Activated naive CD8-positive, alpha-beta T cell treated with anti-CD3 and anti-CD28 coated beads for 36 hours (primary cell): ENCODE data around the gene TP63. TPM values are rescaled to one million over a fixed set of nuclear protein-coding genes. Genes with fewer than 3 reads are reported as not detected.

ENCODE experiments used
- DNase-seq: peaks from one replicate; pipeline ENCODE4 v3.0.0; 2021
- H3K27ac Mint-ChIP-seq: one replicate; pipeline ENCODE4 v1.8.0; 2022; ENCODE audit warnings: mild to moderate bottlenecking, moderate library complexity, mixed read lengths
- H3K27me3 Mint-ChIP-seq: one replicate; pipeline ENCODE4 v1.8.0; 2022; ENCODE audit warnings: mild to moderate bottlenecking, mixed read lengths
- H3K36me3 Mint-ChIP-seq: one replicate; pipeline ENCODE4 v1.8.0; 2021; ENCODE audit warnings: mild to moderate bottlenecking, mixed read lengths
- H3K4me1 Mint-ChIP-seq: one replicate; pipeline ENCODE4 v1.8.0; 2021; ENCODE audit warnings: mixed read lengths
- H3K4me3 Mint-ChIP-seq: one replicate; pipeline ENCODE4 v1.8.0; 2022; ENCODE audit warnings: mild to moderate bottlenecking, moderate library complexity, mixed read lengths
- H3K9me3 Mint-ChIP-seq: one replicate; pipeline ENCODE4 v1.8.0; 2022; ENCODE audit warnings: mixed read lengths
- total RNA-seq, 2 experiments: library from RNA; stranded (reverse); gene quantifications; one replicate each; pipeline ENCODE4 v1.2.3, GENCODE V29; 2021

Gene TP63
- total RNA-seq, 2 experiments from 2014 or later: not detected

DNA sequence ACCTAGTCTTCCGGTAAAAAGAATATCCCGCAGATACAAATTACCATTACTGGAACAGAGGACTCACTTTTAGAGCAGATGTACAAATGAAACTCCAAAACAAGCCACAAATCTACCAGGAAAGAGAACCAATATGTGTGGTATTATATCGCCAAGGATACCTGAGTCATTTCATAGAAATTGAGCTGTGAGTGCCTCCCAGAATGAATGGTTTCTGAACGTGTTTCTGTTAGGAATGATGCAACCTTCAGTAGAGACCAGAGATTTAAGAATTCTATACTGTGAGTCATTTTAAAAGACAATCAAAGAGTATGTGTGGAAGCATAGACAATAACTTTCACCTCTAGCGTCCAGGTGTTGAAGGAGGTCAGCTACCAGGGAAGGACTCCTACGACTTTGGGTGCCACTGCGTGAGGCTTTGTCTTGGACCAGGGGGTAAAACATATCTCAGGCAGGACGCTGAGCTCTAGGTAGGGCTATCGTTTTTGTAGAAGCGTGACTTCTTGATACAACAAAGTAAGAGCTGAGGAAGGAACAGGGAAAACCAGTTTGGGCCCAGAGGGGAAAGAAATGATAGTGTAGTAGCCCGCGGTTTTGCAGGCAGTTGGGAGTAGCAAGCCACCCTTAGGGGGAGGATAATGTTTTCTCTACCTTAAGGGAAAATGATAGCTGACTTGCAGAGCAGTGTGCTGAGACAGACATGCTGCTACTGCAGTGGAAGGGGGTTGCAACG is 210.4 kb downstream of the TP63 start:
- no peak overlapping the region for H3K4me3 Mint-ChIP-seq
- peaks cover 8% of the 10 kb centered on the region for H3K4me1 Mint-ChIP-seq
- no peaks in the 10 kb centered on the region for H3K9me3 Mint-ChIP-seq
- no peak for DNase-seq
- peak overlapping the region; percentile 52 for H3K27ac Mint-ChIP-seq
- H3K27me3 Mint-ChIP-seq: no peaks in the 10 kb centered on the region
- H3K36me3 Mint-ChIP-seq: no peaks in the 10 kb centered on the region

- no peak overlapping the region for H3K4me3 Mint-ChIP-seq
- H3K4me1 Mint-ChIP-seq: peaks cover 8% of the 10 kb centered on the region
- no peaks in the 10 kb centered on the region for H3K27me3 Mint-ChIP-seq
- no peaks in the 10 kb centered on the region for H3K36me3 Mint-ChIP-seq
- DNase-seq: no peak
- no peak overlapping the region for H3K27ac Mint-ChIP-seq
- no peaks in the 10 kb centered on the region for H3K9me3 Mint-ChIP-seq
Measured at GRCh38 chr3:189842681-189843602, 211.8 kb downstream of the TP63 start.

- no peaks in the 10 kb centered on the region for H3K36me3 Mint-ChIP-seq
- no peak overlapping the region for H3K27ac Mint-ChIP-seq
- H3K4me3 Mint-ChIP-seq: no peak overlapping the region
- H3K27me3 Mint-ChIP-seq: no peaks in the 10 kb centered on the region
- no peaks in the 10 kb centered on the region for H3K9me3 Mint-ChIP-seq
- peaks cover 4% of the 10 kb centered on the region for H3K4me1 Mint-ChIP-seq
- no peak for DNase-seq
Measured at GRCh38 chr3:189845069-189845468, 213.9 kb downstream of the TP63 start.

DNA sequence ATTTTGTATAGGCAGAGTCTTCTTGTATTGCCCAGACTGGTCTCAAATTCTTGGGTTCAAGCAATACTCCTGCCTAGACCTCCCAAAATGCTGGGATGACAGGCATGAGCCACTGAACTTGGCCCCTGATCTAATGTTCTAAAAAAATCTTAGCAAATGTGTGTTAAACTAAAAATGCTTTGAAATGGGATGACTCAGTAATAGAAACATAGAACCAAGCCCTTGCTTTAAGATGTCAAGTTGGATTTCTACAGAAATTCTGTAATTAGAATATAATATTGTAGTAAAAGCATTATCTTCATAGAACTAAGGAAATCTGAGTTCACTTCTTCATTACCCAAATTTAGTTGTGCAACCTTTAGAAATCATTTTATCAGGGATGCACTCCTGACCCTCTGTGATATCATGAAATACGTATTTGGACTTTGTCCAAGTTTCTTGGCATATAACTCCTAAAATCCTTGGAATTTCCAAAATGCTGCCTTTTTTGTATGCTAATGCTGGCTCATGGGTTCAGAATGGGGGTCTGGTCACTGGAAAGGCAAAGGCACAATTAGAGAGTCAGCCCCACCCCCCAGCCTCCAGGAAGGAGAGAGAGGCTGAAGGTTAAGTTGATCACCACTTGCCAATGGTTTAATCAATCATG is 217.3 kb downstream of the TP63 start:
- H3K27ac Mint-ChIP-seq: no peak overlapping the region
- no peaks in the 10 kb centered on the region for H3K4me1 Mint-ChIP-seq
- H3K36me3 Mint-ChIP-seq: no peaks in the 10 kb centered on the region
- DNase-seq: no peak
- no peaks in the 10 kb centered on the region for H3K27me3 Mint-ChIP-seq
- H3K4me3 Mint-ChIP-seq: no peak overlapping the region
- no peaks in the 10 kb centered on the region for H3K9me3 Mint-ChIP-seq

DNA sequence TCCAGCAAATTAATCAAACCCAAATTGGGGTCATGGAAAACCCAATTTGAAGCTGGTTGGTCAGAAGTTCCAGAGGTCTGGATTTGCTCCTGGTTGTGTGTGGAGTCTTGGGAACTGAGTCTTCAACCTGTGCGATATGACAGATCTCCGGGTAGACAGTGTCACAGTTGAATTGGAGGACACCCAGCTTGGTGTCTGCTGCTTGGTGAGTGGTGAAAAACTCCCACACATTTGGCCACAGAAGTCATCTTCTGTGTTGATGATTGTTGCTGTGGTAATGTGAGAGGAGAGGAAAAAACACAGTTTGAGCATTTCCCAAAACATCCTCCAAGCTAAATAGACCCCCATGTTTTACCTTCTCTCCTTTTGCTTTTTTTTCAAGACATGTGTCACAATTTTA is 218.1 kb downstream of the TP63 start:
- Mint-ChIP-seq H3K27ac (no peak overlapping the region), H3K27me3 (no peaks in the 10 kb centered on the region), H3K9me3 (no peaks in the 10 kb centered on the region), H3K4me3 (no peak overlapping the region), H3K36me3 (no peaks in the 10 kb centered on the region), H3K4me1 (no peaks in the 10 kb centered on the region)
- DNase-seq: no peak

DNA sequence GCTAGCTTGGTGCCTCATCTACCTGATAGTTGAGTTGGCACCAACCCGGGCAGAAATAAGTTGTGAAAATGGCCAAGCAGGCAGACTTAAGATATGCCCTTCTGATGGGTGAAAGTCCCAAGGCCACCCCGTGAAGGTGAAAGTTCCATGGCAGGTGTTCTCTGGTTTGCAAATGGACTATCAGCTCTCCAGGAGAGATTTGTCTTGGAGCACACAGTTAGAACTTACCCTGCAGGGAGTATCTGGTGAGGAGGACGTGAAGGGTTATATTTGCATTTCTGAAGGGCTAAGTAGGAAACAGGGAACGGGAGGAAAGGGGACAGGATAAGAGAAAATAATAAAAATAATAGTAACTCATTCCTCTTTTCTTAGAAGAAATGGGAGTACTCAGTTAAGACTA is 220.5 kb downstream of the TP63 start:
- Mint-ChIP-seq H3K4me1 (no peaks in the 10 kb centered on the region), H3K4me3 (no peak overlapping the region), H3K9me3 (no peaks in the 10 kb centered on the region), H3K36me3 (no peaks in the 10 kb centered on the region), H3K27ac (no peak overlapping the region), H3K27me3 (peaks cover 3% of the 10 kb centered on the region)
- DNase-seq: no peak

DNA sequence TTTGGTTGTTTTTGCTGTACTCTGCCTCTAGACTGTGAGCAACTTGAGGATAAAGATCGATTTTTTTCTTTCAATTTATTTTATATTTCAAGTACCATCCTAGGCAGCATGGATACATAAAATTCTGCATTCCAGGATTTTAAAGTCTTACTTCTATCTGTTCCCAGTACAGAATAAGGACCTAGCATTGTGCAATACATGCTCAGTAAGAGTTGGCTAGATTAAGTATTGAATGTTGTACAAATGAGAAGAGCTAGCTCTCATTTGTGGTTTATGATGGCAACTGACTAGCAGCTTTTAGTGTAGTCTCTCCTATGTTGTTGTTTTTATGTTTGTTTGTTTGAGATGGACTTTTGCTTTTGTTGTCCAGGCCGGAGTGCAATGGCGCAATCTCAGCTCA is 222.7 kb downstream of the TP63 start:
- no peak overlapping the region for H3K4me3 Mint-ChIP-seq
- no peaks in the 10 kb centered on the region for H3K36me3 Mint-ChIP-seq
- DNase-seq: no peak
- H3K9me3 Mint-ChIP-seq: no peaks in the 10 kb centered on the region
- peaks cover 3% of the 10 kb centered on the region for H3K27me3 Mint-ChIP-seq
- no peaks in the 10 kb centered on the region for H3K4me1 Mint-ChIP-seq
- H3K27ac Mint-ChIP-seq: no peak overlapping the region

DNA sequence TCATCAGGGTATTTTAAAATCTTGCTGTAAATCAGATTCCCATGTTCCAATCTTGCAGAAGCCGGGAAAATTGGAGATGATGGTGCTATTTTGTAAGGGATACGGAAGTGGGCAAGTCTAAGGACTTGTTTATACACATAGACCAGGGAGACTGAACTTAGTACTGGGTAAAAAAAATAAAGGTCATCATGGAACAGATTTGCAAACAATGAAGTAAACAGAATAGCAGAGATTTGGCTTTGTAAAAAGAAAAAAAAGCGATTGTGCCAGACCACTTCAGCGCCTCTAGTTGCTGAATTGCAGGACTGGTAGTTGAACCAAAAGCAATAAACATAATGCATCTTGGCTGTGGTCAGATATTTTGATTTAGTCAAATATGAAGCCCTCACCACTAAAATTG is 229.1 kb downstream of the TP63 start:
- H3K4me3 Mint-ChIP-seq: no peak overlapping the region
- no peak overlapping the region for H3K27ac Mint-ChIP-seq
- no peaks in the 10 kb centered on the region for H3K36me3 Mint-ChIP-seq
- no peaks in the 10 kb centered on the region for H3K9me3 Mint-ChIP-seq
- H3K27me3 Mint-ChIP-seq: peaks cover 3% of the 10 kb centered on the region
- DNase-seq: no peak
- no peaks in the 10 kb centered on the region for H3K4me1 Mint-ChIP-seq

DNA sequence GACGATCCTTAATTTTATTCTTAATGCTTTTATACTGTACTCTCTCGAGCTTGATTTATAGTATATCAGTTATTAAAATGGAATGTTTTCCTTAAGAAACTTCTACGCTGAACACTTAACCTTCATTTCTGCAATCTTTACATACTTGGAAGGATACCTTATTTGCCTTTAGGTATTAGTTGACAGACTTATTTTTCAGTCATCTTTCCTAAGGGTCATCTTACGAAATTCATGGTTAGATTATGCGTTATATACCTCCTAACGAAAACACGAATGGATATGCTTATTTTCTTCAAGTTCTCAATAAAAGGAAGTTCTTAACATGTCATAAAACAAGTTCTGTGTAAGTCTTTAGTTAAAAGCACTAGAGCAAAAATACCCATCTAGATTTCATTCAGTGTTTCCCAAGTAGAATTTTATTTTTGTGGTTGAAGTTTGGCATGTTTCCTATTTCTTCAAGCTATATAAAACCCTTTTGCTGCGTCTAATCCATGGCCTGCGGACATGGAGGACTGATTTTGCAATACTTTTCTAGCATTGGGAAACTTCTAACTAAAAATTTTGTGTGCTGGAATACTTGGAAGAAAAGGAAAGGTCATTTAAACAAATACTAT is 231.3 kb downstream of the TP63 start:
- Mint-ChIP-seq H3K4me1 (no peaks in the 10 kb centered on the region), H3K9me3 (no peaks in the 10 kb centered on the region), H3K27me3 (no peaks in the 10 kb centered on the region), H3K4me3 (no peak overlapping the region), H3K27ac (no peak overlapping the region), H3K36me3 (no peaks in the 10 kb centered on the region)
- DNase-seq: no peak

- no peak overlapping the region for H3K4me3 Mint-ChIP-seq
- H3K27me3 Mint-ChIP-seq: peaks cover 3% of the 10 kb centered on the region
- no peaks in the 10 kb centered on the region for H3K36me3 Mint-ChIP-seq
- no peak for DNase-seq
- H3K27ac Mint-ChIP-seq: no peak overlapping the region
- H3K4me1 Mint-ChIP-seq: no peaks in the 10 kb centered on the region
- no peaks in the 10 kb centered on the region for H3K9me3 Mint-ChIP-seq
Measured at GRCh38 chr3:189863031-189863430, 231.8 kb downstream of the TP63 start.

DNA sequence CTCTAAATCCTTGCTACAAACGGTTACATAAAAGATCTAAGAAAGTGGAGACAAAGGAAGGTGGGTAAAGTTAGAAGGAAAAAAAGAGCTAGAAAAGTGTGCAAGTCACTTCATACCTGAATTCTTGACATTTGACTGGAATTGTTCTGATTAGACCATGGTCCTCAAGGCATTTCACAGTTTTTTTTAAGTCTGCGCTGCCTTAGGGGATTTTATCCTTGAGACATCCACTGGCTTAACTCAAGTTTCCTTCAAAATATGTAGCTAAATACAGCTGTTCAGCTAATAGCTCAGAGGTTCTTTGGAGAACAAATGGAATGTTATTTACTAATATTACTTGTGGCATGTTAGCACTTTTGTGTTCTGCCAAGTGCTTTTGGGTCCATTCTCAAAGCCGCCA is 236.9 kb downstream of the TP63 start:
- no peak for DNase-seq

DNA sequence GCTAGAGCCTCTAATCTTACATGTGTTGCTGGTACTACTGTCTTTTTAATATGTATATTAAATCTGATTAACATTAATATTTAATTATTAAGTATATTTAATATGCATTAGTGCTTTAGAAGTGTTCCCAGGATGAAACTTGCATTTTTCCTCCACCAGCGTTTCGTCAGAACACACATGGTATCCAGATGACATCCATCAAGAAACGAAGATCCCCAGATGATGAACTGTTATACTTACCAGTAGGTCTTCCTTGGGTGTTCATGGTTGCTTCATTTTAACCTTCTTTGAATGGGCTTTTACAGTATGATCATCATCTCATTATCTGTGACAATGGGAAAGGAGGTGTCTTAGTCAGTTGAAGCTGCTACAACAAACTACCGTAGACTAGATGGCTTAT is 238.0 kb downstream of the TP63 start:
- H3K36me3 Mint-ChIP-seq: no peaks in the 10 kb centered on the region
- H3K9me3 Mint-ChIP-seq: no peaks in the 10 kb centered on the region
- no peak for DNase-seq
- H3K27me3 Mint-ChIP-seq: peaks cover 12% of the 10 kb centered on the region
- no peak overlapping the region for H3K27ac Mint-ChIP-seq
- H3K4me3 Mint-ChIP-seq: no peak overlapping the region
- no peaks in the 10 kb centered on the region for H3K4me1 Mint-ChIP-seq

More for the DNA sequence above, 236.9 kb downstream of the TP63 start:
- no peak overlapping the region for H3K4me3 Mint-ChIP-seq
- no peaks in the 10 kb centered on the region for H3K36me3 Mint-ChIP-seq
- peaks cover 12% of the 10 kb centered on the region for H3K27me3 Mint-ChIP-seq
- H3K4me1 Mint-ChIP-seq: no peaks in the 10 kb centered on the region
- no peak overlapping the region for H3K27ac Mint-ChIP-seq
- H3K9me3 Mint-ChIP-seq: no peaks in the 10 kb centered on the region

DNA sequence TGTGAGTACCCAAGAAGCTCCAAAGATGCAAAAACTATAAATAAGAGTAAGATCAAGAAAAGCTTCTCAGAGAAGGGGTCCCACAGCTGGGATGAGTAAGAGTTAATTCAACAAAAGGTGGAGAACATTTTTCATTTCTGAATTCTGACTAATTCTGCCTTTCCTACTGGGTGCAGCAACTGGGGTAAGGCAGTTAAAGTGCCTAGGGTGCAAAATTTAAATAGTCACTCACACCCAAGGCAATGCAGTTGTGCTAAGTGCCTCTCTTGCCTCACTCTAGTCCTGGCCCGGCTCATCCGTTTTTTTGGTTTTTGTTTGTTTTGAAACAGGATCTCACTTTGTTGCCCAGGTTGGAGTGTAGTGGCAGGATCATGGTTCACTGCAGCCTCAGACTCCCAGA is 240.2 kb downstream of the TP63 start:
- no peak for DNase-seq
- H3K36me3 Mint-ChIP-seq: no peaks in the 10 kb centered on the region
- no peaks in the 10 kb centered on the region for H3K4me1 Mint-ChIP-seq
- H3K27ac Mint-ChIP-seq: no peak overlapping the region
- H3K4me3 Mint-ChIP-seq: no peak overlapping the region
- H3K27me3 Mint-ChIP-seq: peaks cover 12% of the 10 kb centered on the region
- H3K9me3 Mint-ChIP-seq: no peaks in the 10 kb centered on the region

DNA sequence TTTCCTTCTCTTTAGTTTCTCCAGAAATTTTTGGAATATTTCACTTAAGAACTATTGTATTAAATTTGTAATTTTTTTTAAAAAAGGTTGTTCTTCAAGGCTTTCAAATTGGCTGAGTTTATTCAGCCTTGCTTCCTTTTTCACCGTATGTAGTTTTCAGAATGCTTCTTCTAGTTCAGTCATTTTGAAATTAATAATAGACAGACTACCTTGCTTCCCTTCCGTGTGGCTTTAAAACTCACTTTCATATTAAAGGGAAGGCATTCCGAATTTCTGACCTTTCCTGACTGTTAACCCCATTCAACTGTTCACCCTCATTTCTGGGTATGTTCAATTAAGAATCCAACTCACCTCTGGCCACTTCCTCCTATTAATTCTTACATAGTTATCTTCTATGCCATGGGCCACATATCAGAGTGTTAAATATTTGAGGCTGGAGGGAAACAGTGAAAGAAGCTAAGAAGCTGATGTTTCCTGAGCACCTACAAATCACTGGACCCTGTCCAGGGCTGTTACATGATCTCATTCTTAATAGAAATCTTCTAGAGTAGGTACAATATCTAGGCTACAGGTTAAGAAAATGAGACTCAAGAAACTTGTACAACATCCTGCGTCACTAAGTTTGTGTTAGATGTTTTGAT is 252.0 kb downstream of the TP63 start:
- H3K27ac Mint-ChIP-seq: no peak overlapping the region
- H3K4me3 Mint-ChIP-seq: no peak overlapping the region
- no peaks in the 10 kb centered on the region for H3K4me1 Mint-ChIP-seq
- no peaks in the 10 kb centered on the region for H3K27me3 Mint-ChIP-seq
- no peaks in the 10 kb centered on the region for H3K9me3 Mint-ChIP-seq
- DNase-seq: no peak
- no peaks in the 10 kb centered on the region for H3K36me3 Mint-ChIP-seq

- Mint-ChIP-seq H3K27ac (no peak overlapping the region), H3K27me3 (no peaks in the 10 kb centered on the region), H3K4me3 (no peak overlapping the region), H3K9me3 (no peaks in the 10 kb centered on the region), H3K4me1 (no peaks in the 10 kb centered on the region), H3K36me3 (no peaks in the 10 kb centered on the region)
- no peak for DNase-seq
Measured at GRCh38 chr3:189890496-189890895, 259.3 kb downstream of the TP63 start.
